Retinal pigment epithelial cell (primary cell): ENCODE data around the gene CAAP1.

ENCODE experiments used
- DNase-seq: peaks from one replicate; pipeline ENCODE4 v3.0.0-alpha.2; 2010; ENCODE audit warnings: low read depth
- H3K4me3 ChIP-seq: 2 replicates; pipeline ENCODE4 v1.5.1; 2011; ENCODE audit warnings: mild to moderate bottlenecking, low read length, control low read depth, moderate library complexity
- CTCF ChIP-seq: conservative IDR thresholded peaks from 2 replicates; pipeline ENCODE4 v1.5.1; 2011; ENCODE audit warnings: low read depth, low read length, control low read depth, inconsistent platforms

CAAP1 gene

GRCh38 chr9:26892251-26893029 is at the start of gene CAAP1:
Gene CAAP1, minus strand, starts transcription at chr9:26892802. Its CDS starts 87 bp downstream, at chr9:26892715.
- peak; percentile 78 for DNase-seq
- peak within 1 kb of the TSS; percentile 59 for H3K4me3 ChIP-seq
- TF ChIP-seq CTCF: peak; percentile 47

GRCh38 chr9:26940779-26941178 is 48.2 kb upstream of the CAAP1 start:
- H3K4me3 ChIP-seq: no peak overlapping the region
- DNase-seq: no peak
- TF ChIP-seq CTCF: no peak

GRCh38 chr9:26939955-26940711 is 47.5 kb upstream of the CAAP1 start:
- H3K4me3 ChIP-seq: no peak overlapping the region
- DNase-seq: no peak
- no peak for TF ChIP-seq CTCF

GRCh38 chr9:26937816-26938371 is 45.3 kb upstream of the CAAP1 start:
- H3K4me3 ChIP-seq: no peak overlapping the region
- no peak for DNase-seq
- no peak for TF ChIP-seq CTCF

GRCh38 chr9:26935847-26936246 is 43.2 kb upstream of the CAAP1 start:
- DNase-seq: no peak
- no peak overlapping the region for H3K4me3 ChIP-seq
- no peak for TF ChIP-seq CTCF

- TF ChIP-seq CTCF: no peak
- no peak for DNase-seq
- H3K4me3 ChIP-seq: no peak overlapping the region
These were observed 36.4 kb upstream of the CAAP1 start for GRCh38 chr9:26928902-26929495.
